Kidney glomerular epithelial cell (primary cell): Measurements from ENCODE around the gene ACTRT3.
"Not testable (repeated sequence)": the region's sequence is repeated elsewhere in the genome, so short reads cannot be mapped to it uniquely, and the experiment has no call there.

Experiments used
- DNase-seq: peaks from one replicate; lab custom pipeline; 2025; lab: John Stamatoyannopoulos, UW

ACTRT3 gene

GRCh38 chr3:169772897-169773816 is 3.8 kb upstream of the ACTRT3 start, which contains the start of gene MYNN:
MYNN (plus strand) TSS chr3:169773396; CDS start chr3:169774296, 900 bp downstream.
- DNase-seq = peak; percentile 85

GRCh38 chr3:169772305-169772896 is 3.0 kb upstream of the ACTRT3 start:
- DNase-seq = peak; percentile 81

GRCh38 chr3:169771497-169772304 is 2.3 kb upstream of the ACTRT3 start:
- DNase-seq = peak; percentile 92

- peak; percentile 84 for DNase-seq
These were observed 4.3 kb downstream of the ACTRT3 start, which contains the start of gene TERC for GRCh38 chr3:169764882-169765612. TERC (minus strand) TSS chr3:169765060.

GRCh38 chr3:169764312-169764881 is 5.0 kb downstream of the ACTRT3 start:
- peak; percentile 53 for DNase-seq

GRCh38 chr3:169760479-169760878 is 8.9 kb downstream of the ACTRT3 start:
- DNase-seq = no peak

GRCh38 chr3:169759256-169759655 is 10.1 kb downstream of the ACTRT3 start:
- no peak for DNase-seq

GRCh38 chr3:169758359-169758994 is 10.9 kb downstream of the ACTRT3 start:
- DNase-seq = no peak

- no peak for DNase-seq
These were observed 13.9 kb downstream of the ACTRT3 start for GRCh38 chr3:169755488-169755887.

GRCh38 chr3:169754711-169755110 is 14.7 kb downstream of the ACTRT3 start:
- DNase-seq = no peak

GRCh38 chr3:169751875-169752274 is 17.5 kb downstream of the ACTRT3 start:
- DNase-seq = no peak

- DNase-seq = no peak
These were observed 18.7 kb downstream of the ACTRT3 start for GRCh38 chr3:169750665-169751064.

- no peak for DNase-seq
These were observed 20.7 kb downstream of the ACTRT3 start for GRCh38 chr3:169748670-169749069.

- no peak for DNase-seq
These were observed 22.4 kb downstream of the ACTRT3 start for GRCh38 chr3:169746924-169747323.

GRCh38 chr3:169744366-169745054 is 24.9 kb downstream of the ACTRT3 start:
- no peak for DNase-seq

- DNase-seq = no peak
These were observed 30.3 kb downstream of the ACTRT3 start for GRCh38 chr3:169739067-169739466.

- DNase-seq = not testable (repeated sequence)
These were observed 37.5 kb downstream of the ACTRT3 start for GRCh38 chr3:169731857-169732256.

- peak; percentile 20 for DNase-seq
These were observed 46.6 kb downstream of the ACTRT3 start for GRCh38 chr3:169722724-169723123.

- DNase-seq = not testable (repeated sequence)
These were observed 50.9 kb downstream of the ACTRT3 start for GRCh38 chr3:169718415-169718814.
